ENCODE data around the gene SCGN.

Gene SCGN

GRCh38 chr6:25623065-25623464 lies 28.9 kb upstream of the SCGN start:
- no peak for TF ChIP-seq CTCF (IDR thresholded peaks at IDR 0.05; ENCODE audit: low read depth, low read length, missing control alignments)
- in situ Hi-C loops (cut with HindIII; ENCODE audit: low pct_ligation_motif_present, low sequenced_read_pairs) = no loop called here
- no peak overlapping the region for H3K27ac ChIP-seq
- no peaks in the 10 kb centered on the region for H3K27me3 ChIP-seq (replicated peaks)
- no peak overlapping the region for H3K4me3 ChIP-seq (ENCODE audit: low read depth, low read length)
- no peak for DNase-seq
- no peaks in the 10 kb centered on the region for H3K36me3 ChIP-seq (replicated peaks)

GRCh38 chr6:25623879-25624278 lies 28.1 kb upstream of the SCGN start:
- in situ Hi-C loops (cut with HindIII; ENCODE audit: low pct_ligation_motif_present, low sequenced_read_pairs) = no loop called here
- Histone ChIP-seq H3K27ac (no peak overlapping the region), H3K27me3 (replicated peaks) (no peaks in the 10 kb centered on the region), H3K36me3 (replicated peaks) (no peaks in the 10 kb centered on the region), H3K4me3 (ENCODE audit: low read depth, low read length) (no peak overlapping the region)
- DNase-seq = no peak
- no peak for TF ChIP-seq CTCF (IDR thresholded peaks at IDR 0.05; ENCODE audit: low read depth, low read length, missing control alignments)

GRCh38 chr6:25627001-25627400 lies 25.0 kb upstream of the SCGN start:
- Histone ChIP-seq H3K4me3 (ENCODE audit: low read depth, low read length) (no peak overlapping the region), H3K36me3 (replicated peaks) (no peaks in the 10 kb centered on the region), H3K27ac (no peak overlapping the region), H3K27me3 (replicated peaks) (no peaks in the 10 kb centered on the region)
- in situ Hi-C loops (cut with HindIII; ENCODE audit: low pct_ligation_motif_present, low sequenced_read_pairs) = no loop called here
- TF ChIP-seq CTCF (IDR thresholded peaks at IDR 0.05; ENCODE audit: low read depth, low read length, missing control alignments) = no peak
- DNase-seq = no peak

GRCh38 chr6:25628471-25629197 lies 23.4 kb upstream of the SCGN start:
- Histone ChIP-seq H3K36me3 (replicated peaks) (no peaks in the 10 kb centered on the region), H3K27me3 (replicated peaks) (no peaks in the 10 kb centered on the region), H3K27ac (no peak overlapping the region), H3K4me3 (ENCODE audit: low read depth, low read length) (no peak overlapping the region)
- in situ Hi-C loops (cut with HindIII; ENCODE audit: low pct_ligation_motif_present, low sequenced_read_pairs) = no loop called here
- no peak for DNase-seq
- no peak for TF ChIP-seq CTCF (IDR thresholded peaks at IDR 0.05; ENCODE audit: low read depth, low read length, missing control alignments)

GRCh38 chr6:25629198-25629576 lies 22.8 kb upstream of the SCGN start:
- in situ Hi-C loops (cut with HindIII; ENCODE audit: low pct_ligation_motif_present, low sequenced_read_pairs) = no loop called here
- Histone ChIP-seq H3K36me3 (replicated peaks) (no peaks in the 10 kb centered on the region), H3K27me3 (replicated peaks) (no peaks in the 10 kb centered on the region), H3K4me3 (ENCODE audit: low read depth, low read length) (no peak overlapping the region), H3K27ac (no peak overlapping the region)
- no peak for DNase-seq
- no peak for TF ChIP-seq CTCF (IDR thresholded peaks at IDR 0.05; ENCODE audit: low read depth, low read length, missing control alignments)
